DMS 273 (cell line): ENCODE data around the gene GAPDH.
"Not testable (repeated sequence)": the region's sequence is repeated elsewhere in the genome, so short reads cannot be mapped to it uniquely, and the experiment has no call there.

Experiments
- DNase-seq: peaks from one replicate; lab custom pipeline; 2025; ENCODE audit not compliant: unreplicated experiment; lab: John Stamatoyannopoulos, UW

Gene GAPDH

DNA sequence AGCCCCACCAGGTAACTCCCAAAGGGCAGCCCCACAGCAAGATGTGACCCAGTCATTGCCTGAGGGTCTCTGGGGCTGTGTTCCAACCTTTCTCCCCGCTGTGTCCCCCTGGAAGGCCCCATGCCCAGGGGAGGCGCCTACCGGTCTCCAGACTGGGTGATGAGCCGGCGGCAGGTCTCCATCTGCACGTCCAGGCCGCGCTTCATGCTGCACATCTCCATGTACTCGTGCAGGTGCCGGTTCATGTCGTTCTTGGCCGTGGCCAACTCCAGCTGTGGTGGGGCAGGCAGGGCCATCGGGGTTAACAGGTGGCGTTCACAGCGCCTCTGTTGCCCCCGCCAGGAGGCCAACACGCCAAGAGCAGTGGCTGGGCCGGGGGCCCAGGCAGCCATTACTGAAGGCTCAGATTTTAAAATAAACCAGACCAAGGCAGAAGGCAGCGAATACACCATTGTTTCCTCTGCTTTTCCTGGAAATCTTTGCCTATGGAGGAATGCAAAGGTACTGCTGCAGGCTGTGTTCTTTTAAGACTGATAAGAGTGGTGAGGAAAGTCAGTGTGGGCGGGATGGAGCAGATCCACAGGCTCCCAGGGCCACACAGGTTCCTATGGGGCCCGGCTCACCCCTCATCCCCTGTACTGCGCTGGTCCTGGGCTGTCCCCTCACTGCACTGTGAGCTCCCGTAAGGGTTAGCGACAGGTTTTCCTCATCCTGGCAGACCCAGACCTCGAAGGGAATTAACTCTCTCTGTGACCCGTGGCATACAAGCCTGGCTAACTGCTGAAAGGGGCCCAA lies 7.3 kb downstream of the GAPDH start:
- DNase-seq: no peak

- DNase-seq: no peak
Observed at GRCh38 chr12:6542209-6543009, 8.1 kb downstream of the GAPDH start.

DNA sequence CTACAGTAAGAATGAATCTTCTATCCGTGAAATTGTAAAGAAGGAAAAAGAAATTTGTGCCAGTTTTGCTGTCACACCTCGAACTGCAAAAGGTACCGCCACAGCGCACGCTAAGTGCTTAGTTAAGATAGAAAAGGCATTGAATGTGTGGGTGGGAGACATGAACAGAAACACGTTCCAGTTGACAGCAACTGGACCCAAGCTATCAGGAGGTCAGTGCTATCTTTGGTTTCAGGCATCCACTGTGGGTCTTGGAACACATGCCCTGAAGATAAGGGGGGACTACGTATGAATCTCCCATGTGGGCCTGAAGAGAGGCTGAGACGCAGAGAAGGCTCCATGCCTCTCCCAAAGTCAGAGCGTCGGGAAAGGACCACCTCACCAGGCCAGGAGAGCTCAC lies 11.7 kb downstream of the GAPDH start:
- no peak for DNase-seq

- no peak for DNase-seq
Observed at GRCh38 chr12:6547566-6547965, 13.2 kb downstream of the GAPDH start.

- no peak for DNase-seq
Observed at GRCh38 chr12:6547987-6548386, 13.7 kb downstream of the GAPDH start.

GRCh38 chr12:6548556-6548955 lies 14.2 kb downstream of the GAPDH start:
- DNase-seq: no peak

DNA sequence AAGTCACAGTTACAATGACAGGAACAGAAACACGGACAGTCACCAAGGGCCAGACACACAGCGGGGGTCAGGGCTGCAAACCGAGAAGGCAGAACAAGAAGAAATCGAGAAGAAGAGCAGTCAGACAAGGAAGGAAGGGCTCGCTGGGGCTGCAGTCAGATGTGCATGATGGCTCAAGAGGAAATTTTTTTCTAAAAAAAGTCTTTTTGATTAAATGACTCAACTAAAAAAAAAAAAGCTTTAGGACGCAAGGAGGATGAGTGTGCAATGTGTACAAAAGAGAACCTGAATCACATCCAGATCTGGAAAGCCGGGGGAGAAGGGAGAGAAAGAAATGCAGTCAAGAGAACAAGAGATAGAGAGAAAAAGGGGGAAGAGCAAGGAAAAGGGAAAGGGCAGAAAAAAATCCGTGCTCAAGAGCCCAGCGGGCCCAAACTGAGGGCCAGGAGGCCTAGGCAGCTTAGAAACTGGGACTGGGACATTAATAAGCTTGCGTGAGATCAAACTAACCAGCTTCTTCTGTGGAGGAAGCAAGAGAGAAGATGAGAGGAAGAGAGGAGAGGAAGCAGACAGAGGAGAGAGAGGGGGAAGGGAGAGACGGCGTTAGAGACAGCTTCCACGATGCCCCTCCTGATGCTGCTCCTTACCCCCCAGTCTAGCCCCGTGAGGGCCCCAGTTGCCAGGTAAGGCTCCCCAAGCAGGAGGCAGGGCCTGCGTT lies 14.8 kb downstream of the GAPDH start:
- no peak for DNase-seq

DNA sequence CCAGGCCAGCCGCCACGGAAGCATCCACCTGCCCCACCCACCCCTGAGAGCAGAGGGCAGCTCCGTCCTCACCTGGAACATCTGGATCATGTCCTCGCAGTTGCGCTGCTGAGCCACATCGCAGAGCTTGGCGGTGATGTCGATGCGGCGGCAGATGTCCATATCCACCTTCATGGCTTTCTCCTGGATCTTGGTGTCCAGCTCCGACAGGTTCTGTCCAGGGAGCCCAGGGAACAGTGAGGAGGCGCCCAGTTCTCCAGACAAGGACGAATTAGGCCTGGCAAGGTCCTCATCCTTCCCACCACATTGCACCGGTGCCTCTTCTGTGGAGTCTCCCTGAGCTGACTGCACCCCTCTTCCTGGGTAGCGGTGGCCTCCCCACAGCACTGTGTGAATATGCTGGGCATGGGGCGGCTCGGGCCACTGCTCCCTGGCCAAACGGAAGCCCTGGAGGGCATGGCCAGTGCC lies 15.4 kb downstream of the GAPDH start:
- DNase-seq: no peak

DNA sequence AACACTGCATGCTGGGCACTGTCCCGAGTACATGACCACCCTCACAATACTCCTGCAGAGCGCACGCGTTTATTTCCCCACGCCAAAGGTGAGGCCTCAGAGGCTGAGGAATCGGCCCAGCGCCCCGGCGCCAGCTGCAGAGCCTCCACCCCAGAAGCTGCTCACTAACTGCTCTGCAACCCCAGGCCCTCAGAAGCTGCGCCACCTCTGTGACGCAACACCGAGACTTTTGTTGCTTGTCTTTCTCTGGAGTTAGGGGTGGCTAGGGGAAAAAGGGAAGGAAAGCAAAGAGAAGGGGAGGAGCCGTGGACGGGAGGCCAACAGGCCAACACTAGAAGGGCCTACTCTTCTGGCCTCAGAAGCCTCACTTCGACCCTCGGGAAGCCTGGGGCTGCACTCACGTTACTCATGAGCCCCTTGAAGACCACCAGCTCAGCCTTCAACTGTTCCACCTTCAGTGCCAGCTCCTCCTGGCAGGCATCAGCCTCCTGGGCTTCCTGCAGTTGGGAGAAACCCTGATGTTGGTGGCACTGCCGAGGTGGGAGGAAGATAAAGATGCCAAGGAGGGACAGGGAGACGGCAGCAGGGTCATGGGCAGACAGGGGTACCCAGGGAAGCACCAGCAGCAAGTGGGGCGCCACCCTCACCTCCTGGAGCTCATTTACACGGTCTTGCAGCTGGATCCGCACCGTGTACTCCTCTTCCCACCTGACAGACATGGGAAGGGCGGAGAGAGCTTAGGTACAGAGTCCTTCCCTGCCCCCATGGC lies 16.2 kb downstream of the GAPDH start:
- no peak for DNase-seq

DNA sequence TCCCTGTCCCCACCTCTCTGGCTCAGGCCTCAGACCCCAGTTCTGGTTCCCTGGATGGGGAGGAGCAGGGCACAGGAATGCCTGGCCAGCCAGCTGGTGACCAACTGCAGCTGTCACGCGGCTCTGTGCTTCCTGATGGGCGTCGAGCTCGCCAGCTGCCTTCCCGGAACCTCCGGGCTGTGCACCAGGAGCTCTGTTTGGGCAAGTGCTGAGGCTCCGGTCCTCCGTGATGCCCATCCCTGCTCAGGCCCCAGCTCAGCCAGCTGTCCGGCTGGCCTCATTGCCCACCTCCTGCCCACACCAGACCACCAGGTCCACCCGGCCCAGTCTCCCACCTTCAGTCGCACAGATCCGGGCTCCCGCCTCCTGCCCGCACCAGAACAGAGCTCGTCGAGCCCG lies 16.7 kb downstream of the GAPDH start:
- peak; percentile 34 for DNase-seq

DNA sequence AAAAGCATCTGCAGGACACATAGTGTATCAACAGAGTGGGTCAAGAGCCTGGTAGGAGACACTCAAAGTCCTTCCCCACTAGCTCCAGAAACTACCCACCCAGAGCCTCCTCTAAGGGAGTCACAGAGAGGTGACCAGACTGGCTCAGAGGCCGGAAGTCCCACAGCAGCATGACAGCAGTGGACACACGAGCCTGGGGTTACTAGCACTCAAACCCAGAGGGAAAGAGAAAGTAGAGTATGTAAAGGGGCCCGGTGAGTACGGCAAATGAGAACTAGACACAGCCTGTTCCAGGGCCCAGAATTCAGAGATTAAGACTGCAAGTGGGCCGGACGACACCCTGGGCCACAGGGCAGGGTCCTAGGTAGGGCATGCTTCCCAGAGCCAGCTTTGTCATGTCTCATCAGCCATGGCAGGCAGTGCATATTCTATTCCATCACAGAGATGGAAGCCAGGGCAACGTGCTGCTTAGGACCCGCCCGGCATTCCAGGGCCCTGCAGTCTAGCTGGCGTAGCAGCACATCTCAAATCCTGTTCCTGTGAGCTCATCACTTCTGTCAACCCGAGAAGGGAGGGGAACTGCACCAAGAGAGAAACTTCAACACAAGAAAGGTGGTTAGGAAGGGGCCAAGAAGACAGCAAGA lies 17.3 kb downstream of the GAPDH start:
- no peak for DNase-seq

- DNase-seq: no peak
Observed at GRCh38 chr12:6552140-6552551, 17.8 kb downstream of the GAPDH start.

GRCh38 chr12:6553051-6553868 lies 18.9 kb downstream of the GAPDH start:
- peak; percentile 58 for DNase-seq

DNA sequence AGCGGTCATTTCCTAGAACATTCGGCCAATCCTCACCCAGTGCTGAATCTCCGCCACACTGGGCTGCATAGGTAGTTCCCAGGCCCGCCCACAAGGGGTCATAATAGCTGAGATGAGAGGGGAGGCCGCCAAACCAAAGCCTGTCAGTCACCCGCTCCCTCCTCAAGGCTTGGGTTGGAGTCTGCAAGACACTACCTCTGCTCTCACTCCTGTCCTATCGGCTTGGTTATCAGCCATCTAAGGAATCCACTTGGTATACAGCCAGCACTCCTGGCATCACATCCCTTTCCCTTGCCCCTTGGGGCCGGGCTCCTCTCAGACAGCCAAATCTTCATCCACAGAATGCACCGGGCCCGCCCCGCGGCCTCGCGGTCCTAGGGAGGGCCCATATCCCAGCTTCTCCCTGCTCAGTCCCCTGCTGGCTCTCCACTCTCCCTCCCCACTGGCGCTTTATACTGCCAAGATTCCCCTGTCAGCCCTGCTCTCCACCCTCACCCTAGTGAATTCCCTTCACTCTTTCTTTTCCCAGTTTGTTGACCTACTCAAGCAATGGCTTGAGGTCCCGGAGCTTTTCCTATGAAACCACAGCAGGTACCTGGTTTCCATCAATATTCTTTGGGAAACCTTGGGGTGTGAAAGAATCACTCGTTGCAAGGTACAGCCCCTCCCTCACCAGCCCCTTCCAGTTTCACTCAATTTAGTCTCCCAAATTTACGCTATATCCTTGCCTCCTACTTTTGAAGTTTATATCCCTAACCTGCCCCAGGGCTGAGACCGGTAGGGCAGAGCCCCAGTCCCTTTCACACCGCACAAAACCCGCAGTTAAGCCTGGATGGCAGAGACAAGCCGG lies 20.1 kb downstream of the GAPDH start:
- DNase-seq: peak; percentile 85

GRCh38 chr12:6555018-6555691 lies 20.8 kb downstream of the GAPDH start:
- no peak for DNase-seq

DNA sequence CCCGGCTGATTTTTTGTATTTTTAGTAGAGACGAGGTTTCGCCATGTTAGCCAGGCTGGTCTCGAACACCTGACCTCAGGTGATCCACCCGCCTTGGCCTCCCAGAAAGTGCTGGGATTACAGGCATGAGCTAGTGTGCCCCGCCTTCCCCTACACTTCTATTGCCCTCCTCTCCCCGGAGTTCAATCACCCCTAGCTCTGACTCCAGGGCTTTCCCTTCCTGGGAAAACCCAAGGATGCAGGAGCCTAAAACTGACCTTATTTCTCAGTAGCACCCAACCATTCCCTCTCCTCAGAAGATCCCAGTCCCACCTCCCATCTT lies 22.1 kb downstream of the GAPDH start:
- not testable (repeated sequence) for DNase-seq

DNA sequence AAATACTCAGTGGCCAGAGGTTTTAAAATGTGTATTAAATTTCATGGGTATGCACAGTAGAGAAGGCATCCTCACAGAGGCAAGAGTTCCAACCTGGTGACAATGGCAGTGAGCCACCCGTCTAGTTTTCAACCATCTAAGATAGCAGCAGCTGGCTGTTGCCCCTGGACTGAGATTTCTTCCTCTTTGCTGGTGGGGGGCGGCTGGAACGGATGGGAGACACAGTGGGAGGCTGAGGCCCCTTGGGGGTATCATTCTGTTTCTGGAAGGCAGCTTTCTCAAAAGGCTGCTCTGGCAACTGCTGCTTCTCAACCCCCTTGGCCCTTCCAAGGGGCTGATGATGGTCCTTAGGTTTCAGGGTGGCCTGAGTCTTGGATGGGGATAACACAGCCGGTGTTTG lies 22.5 kb downstream of the GAPDH start:
- no peak for DNase-seq
